Measurements from ENCODE around the gene PACSIN2.

PACSIN2 gene

GRCh38 chr22:42831712-42832111 lies 183.2 kb downstream of the PACSIN2 start:
- no peak for DNase-seq (ENCODE audit: low read depth in 1 of 2, low spot score in 1 of 2)

GRCh38 chr22:42830161-42830560 lies 184.8 kb downstream of the PACSIN2 start:
- DNase-seq (ENCODE audit: low read depth in 1 of 2, low spot score in 1 of 2): no peak

- no peak for DNase-seq (ENCODE audit: low read depth in 1 of 2, low spot score in 1 of 2)
Observed at GRCh38 chr22:42829302-42829701, 185.6 kb downstream of the PACSIN2 start.

- DNase-seq (ENCODE audit: low read depth in 1 of 2, low spot score in 1 of 2): no peak
Observed at GRCh38 chr22:42825796-42826195, 189.2 kb downstream of the PACSIN2 start.

GRCh38 chr22:42821386-42821785 lies 193.6 kb downstream of the PACSIN2 start:
- no peak for DNase-seq (ENCODE audit: low read depth in 1 of 2, low spot score in 1 of 2)

- DNase-seq (ENCODE audit: low read depth in 1 of 2, low spot score in 1 of 2): no peak
Observed at GRCh38 chr22:42820045-42820763, 194.7 kb downstream of the PACSIN2 start.
